Measurements from ENCODE around the gene FBXW4. TPM values are rescaled to one million over a fixed set of nuclear protein-coding genes. Genes with fewer than 3 reads are reported as not detected.

The FBXW4 gene
- total and polyA plus RNA-seq, 12 donors = 34.4 to 81.7 (median 58.0) TPM

- Histone ChIP-seq H3K4me1 (replicated peaks in 1 of 2) (no peaks in the 10 kb centered on the region), H3K4me3 (no peak overlapping the region), H3K27ac (no peak overlapping the region), H3K27me3 (no peaks in the 10 kb centered on the region), H3K36me3 (replicated peaks in 1 of 2) (peaks cover 0 to 42% of the 10 kb centered on the region in 2 donors), H3K9me3 (replicated peaks in 1 of 3) (no peaks in the 10 kb centered on the region)
- 78 to 94% (median 93%) methylated on average over 2 to 4 of the region's 4 CpGs for WGBS, 4 donors
- no peak for DNase-seq
- TF ChIP-seq CTCF (IDR thresholded peaks at IDR 0.05) = no peak
- intact Hi-C loops (cut with DNase I) = no loop called here
Observed at GRCh38 chr10:101609481-101609880, 85.5 kb downstream of the FBXW4 start.

- H3K27ac ChIP-seq = no peak overlapping the region
- no peak for DNase-seq
- H3K36me3 ChIP-seq (replicated peaks in 1 of 2) = peaks cover 0 to 39% of the 10 kb centered on the region in 2 donors
- no peak for TF ChIP-seq CTCF (IDR thresholded peaks at IDR 0.05)
- TF ChIP-seq POLR2A (IDR thresholded peaks at IDR 0.05) = no peak
- H3K4me3 ChIP-seq = no peak overlapping the region
- H3K4me1 ChIP-seq (replicated peaks in 1 of 2) = no peaks in the 10 kb centered on the region
- WGBS, 4 donors = 60 to 67% (median 67%) methylated on average over 2 of the region's 2 CpGs
- intact Hi-C loops (cut with DNase I) = no loop called here
- H3K27me3 ChIP-seq = no peaks in the 10 kb centered on the region
- H3K9me3 ChIP-seq (replicated peaks in 1 of 3) = no peaks in the 10 kb centered on the region
Observed at GRCh38 chr10:101607124-101607523, 87.8 kb downstream of the FBXW4 start.

- Histone ChIP-seq H3K27ac (no peak overlapping the region), H3K36me3 (replicated peaks in 1 of 2) (peaks cover 0 to 5% of the 10 kb centered on the region in 2 donors)
- peak; percentile 68 to 91 (median 78) for DNase-seq
Observed at GRCh38 chr10:101602761-101603398, 92.1 kb downstream of the FBXW4 start.

GRCh38 chr10:101601541-101601940 is 93.4 kb downstream of the FBXW4 start:
- Histone ChIP-seq H3K4me3 (no peak overlapping the region), H3K9me3 (replicated peaks in 1 of 3) (no peaks in the 10 kb centered on the region), H3K27ac (no peak overlapping the region), H3K27me3 (no peaks in the 10 kb centered on the region), H3K36me3 (replicated peaks in 1 of 2) (peaks cover 0 to 5% of the 10 kb centered on the region in 2 donors), H3K4me1 (replicated peaks in 1 of 2) (peaks cover 0 to 4% of the 10 kb centered on the region in 2 donors)
- intact Hi-C loops (cut with DNase I) = loop anchor here in 1 of 2 donors (5.0 kb wide), 1 partner anchor 181 kb away; the partner anchor contains the start of gene NPM3
- 63 to 83% (median 71%) methylated on average over 1 of the region's 1 CpG for WGBS, 4 donors
- peak; percentile 35 to 70 (median 50) for DNase-seq
- no peak for TF ChIP-seq CTCF (IDR thresholded peaks at IDR 0.05)
- no peak for TF ChIP-seq POLR2A (IDR thresholded peaks at IDR 0.05)

More at GRCh38 chr10:101602761-101603398, 92.1 kb downstream of the FBXW4 start:
- Histone ChIP-seq H3K4me1 (replicated peaks in 1 of 2) (peaks cover 0 to 4% of the 10 kb centered on the region in 2 donors), H3K4me3 (no peak overlapping the region), H3K9me3 (replicated peaks in 1 of 3) (no peaks in the 10 kb centered on the region), H3K27me3 (no peaks in the 10 kb centered on the region)
- 49 to 69% (median 54%) methylated on average over 4 to 6 of the region's 6 CpGs for whole genome bisulfite sequencing, 4 donors
- TF ChIP-seq CTCF (IDR thresholded peaks at IDR 0.05) (peak; percentile 73 to 88 (median 86)), POLR2A (IDR thresholded peaks at IDR 0.05) (no peak)
- intact Hi-C loops (cut with DNase I) = loop anchor here (2.0 to 5.0 kb wide), 2 partner anchors 178 to 179 kb away; partner anchors contain the start of gene NPM3 (in 1 of the 2)
